ENCODE results near the gene CPNE8.

- TF ChIP-seq, protein P1, sequence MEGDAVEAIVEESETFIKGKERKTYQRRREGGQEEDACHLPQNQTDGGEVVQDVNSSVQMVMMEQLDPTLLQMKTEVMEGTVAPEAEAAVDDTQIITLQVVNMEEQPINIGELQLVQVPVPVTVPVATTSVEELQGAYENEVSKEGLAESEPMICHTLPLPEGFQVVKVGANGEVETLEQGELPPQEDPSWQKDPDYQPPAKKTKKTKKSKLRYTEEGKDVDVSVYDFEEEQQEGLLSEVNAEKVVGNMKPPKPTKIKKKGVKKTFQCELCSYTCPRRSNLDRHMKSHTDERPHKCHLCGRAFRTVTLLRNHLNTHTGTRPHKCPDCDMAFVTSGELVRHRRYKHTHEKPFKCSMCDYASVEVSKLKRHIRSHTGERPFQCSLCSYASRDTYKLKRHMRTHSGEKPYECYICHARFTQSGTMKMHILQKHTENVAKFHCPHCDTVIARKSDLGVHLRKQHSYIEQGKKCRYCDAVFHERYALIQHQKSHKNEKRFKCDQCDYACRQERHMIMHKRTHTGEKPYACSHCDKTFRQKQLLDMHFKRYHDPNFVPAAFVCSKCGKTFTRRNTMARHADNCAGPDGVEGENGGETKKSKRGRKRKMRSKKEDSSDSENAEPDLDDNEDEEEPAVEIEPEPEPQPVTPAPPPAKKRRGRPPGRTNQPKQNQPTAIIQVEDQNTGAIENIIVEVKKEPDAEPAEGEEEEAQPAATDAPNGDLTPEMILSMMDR (IDR thresholded peaks at IDR 0.05; ENCODE audit: poor library complexity): no peak
- TF ChIP-seq EZH2phosphoT487 (IDR thresholded peaks at IDR 0.05; ENCODE audit: low read depth, severe bottlenecking, unreplicated experiment): no peak
- TF ChIP-seq EZH2 (IDR thresholded peaks at IDR 0.05; ENCODE audit: borderline replicate concordance): no peak
Measured at GRCh38 chr12:38690646-38691045, 214.7 kb downstream of the CPNE8 start.

All from hepatocyte (in vitro differentiated cells).